GM23248 (cell line): ENCODE measurements around the gene RPA1. TPM values are rescaled to one million over a fixed set of nuclear protein-coding genes. Genes with fewer than 3 reads are reported as not detected.

Experiments
- DNase-seq: peaks from one replicate; pipeline ENCODE4 v3.0.0-alpha.2; 2015
- H2AFZ ChIP-seq: fragments of 200-600 bp; sonication (generic); 2 replicates; pipeline ENCODE4 v1.6.1; 2016; ENCODE audit warnings: antibody characterized with exemption
- H3F3A ChIP-seq: fragments of 200-600 bp; sonication (generic); 2 replicates; pipeline ENCODE4 v1.6.1; 2016; ENCODE audit warnings: mild to moderate bottlenecking, antibody characterized with exemption, mixed run types; ENCODE audit not compliant: insufficient read depth
- H3K27ac ChIP-seq: fragments of 200-600 bp; sonication (generic); 2 replicates; pipeline ENCODE4 v1.5.1; 2016; ENCODE audit warnings: mild to moderate bottlenecking
- H3K27me3 ChIP-seq: fragments of 200-600 bp; sonication (generic); replicated peaks from 2 replicates; pipeline ENCODE4 v1.6.1; 2016; ENCODE audit warnings: mild to moderate bottlenecking; ENCODE audit not compliant: insufficient read depth
- H3K36me3 ChIP-seq: fragments of 200-600 bp; sonication (generic); 2 replicates; pipeline ENCODE4 v1.6.1; 2016; ENCODE audit warnings: low read depth, mild to moderate bottlenecking
- H3K4me1 ChIP-seq: fragments of 200-600 bp; sonication (generic); 2 replicates; pipeline ENCODE4 v1.6.1; 2016; ENCODE audit warnings: mild to moderate bottlenecking; ENCODE audit not compliant: insufficient read depth
- H3K4me2 ChIP-seq: fragments of 200-600 bp; sonication (generic); one replicate; pipeline ENCODE4 v1.6.1; 2016; ENCODE audit warnings: mild to moderate bottlenecking; ENCODE audit not compliant: unreplicated experiment
- H3K4me3 ChIP-seq: fragments of 200-600 bp; sonication (generic); 2 replicates; pipeline ENCODE4 v1.5.1; 2016; ENCODE audit warnings: mild to moderate bottlenecking
- H3K79me2 ChIP-seq: fragments of 200-600 bp; sonication (generic); 2 replicates; pipeline ENCODE4 v1.6.1; 2016; ENCODE audit warnings: mild to moderate bottlenecking; ENCODE audit not compliant: insufficient read depth
- H3K9ac ChIP-seq: fragments of 200-600 bp; sonication (generic); 2 replicates; pipeline ENCODE4 v1.6.1; 2016; ENCODE audit warnings: mild to moderate bottlenecking
- H3K9me2 ChIP-seq: fragments of 200-600 bp; sonication (generic); 2 replicates; pipeline ENCODE4 v1.6.1; 2016; ENCODE audit warnings: mixed run types, mild to moderate bottlenecking, moderate library complexity; ENCODE audit not compliant: insufficient read depth
- H3K9me3 ChIP-seq: fragments of 200-600 bp; sonication (generic); one replicate; pipeline ENCODE4 v1.6.1; 2017; ENCODE audit warnings: low read depth
- H4K20me1 ChIP-seq: fragments of 200-600 bp; sonication (generic); 2 replicates; pipeline ENCODE4 v1.6.0; 2016; ENCODE audit not compliant: insufficient read depth
- EZH2 ChIP-seq: fragments of 200-600 bp; sonication (generic); IDR thresholded peaks from 2 replicates; pipeline ENCODE4 v1.6.1; 2018; ENCODE audit warnings: antibody characterized with exemption, mild to moderate bottlenecking; ENCODE audit not compliant: insufficient read depth, poor library complexity, severe bottlenecking
- EZH2phosphoT487 ChIP-seq: fragments of 200-600 bp; sonication (generic); IDR thresholded peaks from 2 replicates; pipeline ENCODE4 v1.6.1; 2018; ENCODE audit warnings: antibody characterized with exemption, moderate library complexity, mild to moderate bottlenecking, low read depth; ENCODE audit not compliant: insufficient read depth
- WGBS, 2 experiments: methylation state at CpG; one replicate each; pipeline ENCODE4 v1.1.6; 2015 to 2017; ENCODE audit warnings: low lambda C conversion rate in 2 of 2, low coverage in 1 of 2; ENCODE audit errors: missing lambda C conversion rate in 2 of 2; 5-methylcytosine and 5-hydroxymethylcytosine counted together
- in situ Hi-C: fragments of 300-500 bp; cut with MboI; formaldehyde crosslinking; loops from 2 replicates; pipeline ENCODE4 v1.15.0; 2020
- polyA plus RNA-seq: library from polyadenylated mRNA; unstranded; fragments of >200 nt; fragmentation: Nextera tagmentation; extraction: Ambion mirVana; gene quantifications from 2 replicates; pipeline ENCODE4 v1.2.1, GENCODE V29; 2016
- total RNA-seq: library from RNA; depleted of rRNA; stranded (reverse); fragments of >200 nt; shearing (Covaris generic); gene quantifications from 2 replicates; pipeline ENCODE4 v1.2.3, GENCODE V29; 2014

RPA1 gene
- total and polyA plus RNA-seq, 2 experiments from 2014 or later, result 16.4 to 37.1 TPM

- 90 to 94% methylated on average over 23 to 25 of the region's 25 CpGs for WGBS, 2 experiments
- in situ Hi-C loops, result no loop called here
These were observed 107.7 kb downstream of the RPA1 start for GRCh38 chr17:1937461-1937860.

GRCh38 chr17:1939981-1940809 lies 110.4 kb downstream of the RPA1 start:
- in situ Hi-C loops, result no loop called here
- Histone ChIP-seq H3F3A (no peaks in the 10 kb centered on the region), H3K4me3 (no peak overlapping the region), H3K9ac (no peak overlapping the region), H3K9me3 (no peaks in the 10 kb centered on the region), H3K4me2 (no peak overlapping the region), H3K4me1 (no peaks in the 10 kb centered on the region), H3K27ac (no peak overlapping the region), H3K36me3 (no peaks in the 10 kb centered on the region), H4K20me1 (no peaks in the 10 kb centered on the region), H3K79me2 (no peaks in the 10 kb centered on the region), H3K27me3 (no peaks in the 10 kb centered on the region), H3K9me2 (no peaks in the 10 kb centered on the region), H2AFZ (no peak overlapping the region)
- WGBS, 2 experiments, result 32 to 33% methylated on average over 26 to 27 of the region's 27 CpGs
- TF ChIP-seq EZH2 (no peak), EZH2phosphoT487 (no peak)
- DNase-seq, result no peak

More at GRCh38 chr17:1937461-1937860, 107.7 kb downstream of the RPA1 start:
- Histone ChIP-seq H3K27me3 (no peaks in the 10 kb centered on the region), H2AFZ (no peak overlapping the region), H3K36me3 (no peaks in the 10 kb centered on the region), H4K20me1 (no peaks in the 10 kb centered on the region), H3K4me2 (no peak overlapping the region), H3K4me1 (no peaks in the 10 kb centered on the region), H3K9me2 (no peaks in the 10 kb centered on the region), H3K79me2 (no peaks in the 10 kb centered on the region), H3K9ac (no peak overlapping the region), H3F3A (no peaks in the 10 kb centered on the region), H3K27ac (no peak overlapping the region), H3K4me3 (no peak overlapping the region), H3K9me3 (no peaks in the 10 kb centered on the region)
- TF ChIP-seq EZH2phosphoT487 (no peak), EZH2 (no peak)
- no peak for DNase-seq

- H3K27ac ChIP-seq, result no peak overlapping the region
- no peaks in the 10 kb centered on the region for H3K9me2 ChIP-seq
- no peaks in the 10 kb centered on the region for H3K27me3 ChIP-seq
- H3K4me1 ChIP-seq, result no peaks in the 10 kb centered on the region
- H3K9ac ChIP-seq, result no peak overlapping the region
- in situ Hi-C loops, result no loop called here
- no peak for DNase-seq
- WGBS, 2 experiments, result 80 to 89% methylated on average over 8 to 9 of the region's 10 CpGs
- H4K20me1 ChIP-seq, result no peaks in the 10 kb centered on the region
- no peaks in the 10 kb centered on the region for H3K79me2 ChIP-seq
- H3K4me3 ChIP-seq, result no peak overlapping the region
- no peaks in the 10 kb centered on the region for H3K36me3 ChIP-seq
- no peaks in the 10 kb centered on the region for H3F3A ChIP-seq
- TF ChIP-seq EZH2phosphoT487, result no peak
- no peak for TF ChIP-seq EZH2
- H3K9me3 ChIP-seq, result no peaks in the 10 kb centered on the region
- H2AFZ ChIP-seq, result no peak overlapping the region
- no peak overlapping the region for H3K4me2 ChIP-seq
These were observed 111.0 kb downstream of the RPA1 start for GRCh38 chr17:1940810-1941185.

- in situ Hi-C loops, result no loop called here
- WGBS, 2 experiments, result 73 to 79% methylated on average over 12 to 23 of the region's 23 CpGs
- Histone ChIP-seq H2AFZ (no peak overlapping the region), H3K27me3 (no peaks in the 10 kb centered on the region), H3K9me3 (no peaks in the 10 kb centered on the region), H3K4me1 (no peaks in the 10 kb centered on the region), H3K4me3 (no peak overlapping the region), H4K20me1 (no peaks in the 10 kb centered on the region), H3K9ac (no peak overlapping the region), H3K79me2 (no peaks in the 10 kb centered on the region), H3K36me3 (no peaks in the 10 kb centered on the region), H3K4me2 (no peak overlapping the region), H3K27ac (no peak overlapping the region), H3F3A (no peaks in the 10 kb centered on the region), H3K9me2 (no peaks in the 10 kb centered on the region)
- no peak for DNase-seq
- no peak for TF ChIP-seq EZH2
- TF ChIP-seq EZH2phosphoT487, result no peak
These were observed 111.7 kb downstream of the RPA1 start for GRCh38 chr17:1941272-1942065.
